Breast epithelium (tissue), 4 donors: ENCODE measurements around the gene ART1. TPM values are rescaled to one million over a fixed set of nuclear protein-coding genes. Genes with fewer than 3 reads are reported as not detected.

Experiments
- DNase-seq, 2 donors: peaks; one replicate each; pipeline ENCODE4 v3.0.0-alpha.2; 2019; ENCODE audit warnings: low spot score in 2 of 2
- H3K27ac ChIP-seq, 2 donors: fragments of 200-600 bp; sonication (generic) in 1 of 2; one replicate each; pipeline ENCODE4 v1.5.1; 2016 to 2019; ENCODE audit warnings: mild to moderate bottlenecking in 1 of 2
- H3K27me3 ChIP-seq, 2 donors: fragments of 200-600 bp; sonication (generic) in 1 of 2; one replicate each; pipeline versions ENCODE4 v1.5.1 to v1.6.0; 2017 to 2019; ENCODE audit warnings: control low read depth in 1 of 2, mild to moderate bottlenecking in 1 of 2
- H3K36me3 ChIP-seq: fragments of 200-600 bp; one replicate; pipeline ENCODE4 v1.5.1; 2019
- H3K4me1 ChIP-seq, 2 donors: fragments of 200-600 bp; sonication (generic); one replicate each; pipeline ENCODE4 v1.5.1; 2016 to 2019; ENCODE audit warnings: control low read depth in 1 of 2
- H3K4me3 ChIP-seq, 3 donors: fragments of 200-600 bp; sonication (generic); 1 replicate in 2 of 3; 2 replicates in 1 of 3; pipeline ENCODE4 v1.5.1; 2016 to 2019; ENCODE audit warnings: mild to moderate bottlenecking in 3 of 3, moderate library complexity in 2 of 3
- H3K9me3 ChIP-seq, 2 donors: fragments of 200-600 bp; sonication (generic) in 1 of 2; one replicate each; pipeline ENCODE4 v1.5.1; 2016 to 2019; ENCODE audit warnings: control low read depth in 1 of 2
- POLR2A ChIP-seq: fragments of 450-650 bp; IDR thresholded peaks from one replicate; pipeline ENCODE4 v1.6.1; 2016; ENCODE audit warnings: antibody characterized with exemption, mild to moderate bottlenecking, moderate library complexity
- POLR2AphosphoS5 ChIP-seq, 3 donors: sonication (generic); formaldehyde crosslinking; IDR thresholded peaks; one replicate each; pipeline ENCODE4 v1.6.1; 2017; ENCODE audit warnings: antibody characterized with exemption in 3 of 3
- intact Hi-C: fragments of 100-400 bp; cut with DNase I; formaldehyde crosslinking; loops from one replicate; pipeline ENCODE4 v1.15.1; 2023; ENCODE audit warnings: low total_unique reads
- total RNA-seq, 3 donors: library from RNA; depleted of rRNA; stranded (reverse); fragments of >200 nt; gene quantifications; one replicate each; pipeline ENCODE4 v1.1.0, GENCODE V29; 2016
- TF ChIP-seq, protein P1 (sequence below), 3 donors: fragments of 450-650 bp; IDR thresholded peaks; one replicate each; pipeline ENCODE4 v1.5.1; 2016 to 2017; ENCODE audit warnings: antibody characterized with exemption in 3 of 3, mild to moderate bottlenecking in 3 of 3, moderate library complexity in 3 of 3

Gene ART1
- total RNA-seq, 3 donors from 2014 or later = not detected

DNA sequence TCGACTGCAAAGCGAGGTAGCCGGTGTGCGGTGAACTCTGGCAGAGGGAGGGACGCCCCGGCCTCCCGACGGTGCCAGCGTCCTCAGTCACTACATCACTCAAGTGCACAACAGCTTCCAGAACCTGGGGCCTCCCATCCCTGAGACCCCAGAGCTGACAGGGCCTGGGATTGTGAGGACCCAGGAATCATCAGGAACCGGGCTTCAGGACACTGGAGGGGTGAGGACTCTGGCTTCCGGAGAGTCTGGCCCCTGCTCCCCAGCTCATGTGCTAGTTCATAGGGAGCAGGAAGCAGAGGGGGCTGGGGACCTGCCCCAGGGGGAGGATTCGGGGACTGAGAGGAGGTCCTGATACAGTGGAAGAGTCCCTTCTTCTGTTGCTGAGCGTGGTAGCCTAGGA lies 7.7 kb upstream of the ART1 start:
- H3K27ac ChIP-seq = no peak overlapping the region
- no peaks in the 10 kb centered on the region for H3K27me3 ChIP-seq
- DNase-seq = no peak
- TF ChIP-seq POLR2A (no peak), POLR2AphosphoS5 (IDR thresholded peaks at IDR 0.05) (no peak)
- TF ChIP-seq, protein P1, sequence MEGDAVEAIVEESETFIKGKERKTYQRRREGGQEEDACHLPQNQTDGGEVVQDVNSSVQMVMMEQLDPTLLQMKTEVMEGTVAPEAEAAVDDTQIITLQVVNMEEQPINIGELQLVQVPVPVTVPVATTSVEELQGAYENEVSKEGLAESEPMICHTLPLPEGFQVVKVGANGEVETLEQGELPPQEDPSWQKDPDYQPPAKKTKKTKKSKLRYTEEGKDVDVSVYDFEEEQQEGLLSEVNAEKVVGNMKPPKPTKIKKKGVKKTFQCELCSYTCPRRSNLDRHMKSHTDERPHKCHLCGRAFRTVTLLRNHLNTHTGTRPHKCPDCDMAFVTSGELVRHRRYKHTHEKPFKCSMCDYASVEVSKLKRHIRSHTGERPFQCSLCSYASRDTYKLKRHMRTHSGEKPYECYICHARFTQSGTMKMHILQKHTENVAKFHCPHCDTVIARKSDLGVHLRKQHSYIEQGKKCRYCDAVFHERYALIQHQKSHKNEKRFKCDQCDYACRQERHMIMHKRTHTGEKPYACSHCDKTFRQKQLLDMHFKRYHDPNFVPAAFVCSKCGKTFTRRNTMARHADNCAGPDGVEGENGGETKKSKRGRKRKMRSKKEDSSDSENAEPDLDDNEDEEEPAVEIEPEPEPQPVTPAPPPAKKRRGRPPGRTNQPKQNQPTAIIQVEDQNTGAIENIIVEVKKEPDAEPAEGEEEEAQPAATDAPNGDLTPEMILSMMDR (IDR thresholded peaks at IDR 0.05) = no peak
- H3K9me3 ChIP-seq = no peaks in the 10 kb centered on the region
- H3K4me1 ChIP-seq = no peaks in the 10 kb centered on the region
- intact Hi-C loops = no loop called here
- H3K36me3 ChIP-seq = no peaks in the 10 kb centered on the region
- H3K4me3 ChIP-seq = no peak overlapping the region

DNA sequence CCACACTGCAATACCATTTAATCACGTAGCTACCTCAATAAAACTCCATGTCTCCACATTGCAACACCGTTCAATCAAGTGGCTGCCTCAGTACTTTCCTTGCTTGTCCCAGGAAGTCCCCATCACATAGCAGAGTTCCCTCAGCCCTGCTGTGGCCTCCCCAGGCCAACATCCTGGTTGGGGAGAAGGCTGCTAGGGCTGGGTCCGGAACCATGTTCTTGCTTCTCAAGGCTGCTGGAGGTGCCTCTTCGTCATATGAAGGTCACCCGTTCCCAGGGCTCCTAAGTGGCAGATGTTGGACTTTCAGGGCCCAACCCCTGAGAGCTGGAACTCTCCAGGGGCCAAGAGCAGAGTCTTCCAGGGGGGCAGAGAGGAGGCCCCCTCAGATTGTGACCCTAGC lies 6.4 kb upstream of the ART1 start:
- Histone ChIP-seq H3K36me3 (no peaks in the 10 kb centered on the region), H3K27me3 (no peaks in the 10 kb centered on the region), H3K4me1 (no peaks in the 10 kb centered on the region), H3K27ac (no peak overlapping the region), H3K4me3 (no peak overlapping the region), H3K9me3 (no peaks in the 10 kb centered on the region)
- intact Hi-C loops = no loop called here
- DNase-seq = no peak
- no peak for TF ChIP-seq POLR2AphosphoS5 (IDR thresholded peaks at IDR 0.05)
- TF ChIP-seq, protein P1 (IDR thresholded peaks at IDR 0.05) = no peak
- TF ChIP-seq POLR2A = no peak

- TF ChIP-seq, protein P1 (IDR thresholded peaks at IDR 0.05) = no peak
- TF ChIP-seq POLR2A = no peak
- TF ChIP-seq POLR2AphosphoS5 (IDR thresholded peaks at IDR 0.05) = no peak
- H3K4me1 ChIP-seq = no peaks in the 10 kb centered on the region
- DNase-seq = no peak
- H3K9me3 ChIP-seq = no peaks in the 10 kb centered on the region
- H3K36me3 ChIP-seq = no peaks in the 10 kb centered on the region
- H3K27me3 ChIP-seq = no peaks in the 10 kb centered on the region
- H3K4me3 ChIP-seq = no peak overlapping the region
- intact Hi-C loops = no loop called here
- no peak overlapping the region for H3K27ac ChIP-seq
Measured at GRCh38 chr11:3639841-3640240, 5.1 kb upstream of the ART1 start.

GRCh38 chr11:3641191-3641590 lies 3.7 kb upstream of the ART1 start:
- intact Hi-C loops = no loop called here
- no peaks in the 10 kb centered on the region for H3K27me3 ChIP-seq
- H3K9me3 ChIP-seq = no peaks in the 10 kb centered on the region
- no peaks in the 10 kb centered on the region for H3K36me3 ChIP-seq
- H3K27ac ChIP-seq = no peak overlapping the region
- H3K4me3 ChIP-seq = peak overlapping the region in 1 of 3 donors; percentile 80
- no peaks in the 10 kb centered on the region for H3K4me1 ChIP-seq
- TF ChIP-seq, protein P1 (IDR thresholded peaks at IDR 0.05) = no peak
- TF ChIP-seq POLR2A (no peak), POLR2AphosphoS5 (IDR thresholded peaks at IDR 0.05) (no peak)
- no peak for DNase-seq

DNA sequence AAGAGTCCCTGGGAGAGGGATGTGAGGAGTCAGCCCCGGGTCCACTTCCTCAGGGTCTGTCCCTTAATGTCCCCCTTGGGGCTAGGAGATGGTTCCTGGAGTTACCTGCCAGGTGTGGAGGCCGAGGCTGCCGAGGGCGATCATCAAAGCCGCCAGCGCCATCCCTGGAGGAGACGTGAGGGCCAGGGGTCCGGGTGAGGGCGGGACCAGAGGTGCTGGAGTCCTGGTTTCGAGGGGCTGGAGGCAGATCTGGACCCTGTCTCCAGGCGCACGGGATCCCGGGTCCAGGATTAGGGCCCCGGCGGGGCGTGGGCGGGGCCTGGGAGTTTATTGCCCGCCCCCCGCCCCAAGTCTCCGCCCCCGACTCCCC lies 3.2 kb upstream of the ART1 start, which contains the start of gene ART5:
ART5 (minus strand) TSS at position 292 of the 370 bp plus-strand sequence; CDS start at position 162, 130 bp downstream.
- Histone ChIP-seq H3K9me3 (no peaks in the 10 kb centered on the region), H3K27me3 (no peaks in the 10 kb centered on the region), H3K27ac (peak within 1 kb of the TSS; percentile 72 to 86), H3K4me1 (no peaks in the 10 kb centered on the region), H3K4me3 (peak within 1 kb of the TSS; percentile 55 to 80 (median 63)), H3K36me3 (no peaks in the 10 kb centered on the region)
- intact Hi-C loops = no loop called here
- TF ChIP-seq POLR2A (no peak), POLR2AphosphoS5 (IDR thresholded peaks at IDR 0.05) (no peak)
- TF ChIP-seq, protein P1 (IDR thresholded peaks at IDR 0.05) = no peak
- DNase-seq = no peak
